Head of caudate nucleus (tissue), 42 donors: Measurements from ENCODE around the gene PHC1.
"Not testable (repeated sequence)": the region's sequence is repeated elsewhere in the genome, so short reads cannot be mapped to it uniquely, and the experiment has no call there.

ENCODE experiments used
- DNase-seq, 42 donors: peaks; one replicate each; pipeline versions ENCODE4 v3.0.0 to v3.0.0-alpha.2; 2020 to 2021; ENCODE audit warnings: mixed read lengths in 7 of 42
- intact Hi-C: fragments of 100-400 bp; cut with DNase I; formaldehyde crosslinking; loops from one replicate; pipeline ENCODE4 v1.15.0; 2022

PHC1 gene

DNA sequence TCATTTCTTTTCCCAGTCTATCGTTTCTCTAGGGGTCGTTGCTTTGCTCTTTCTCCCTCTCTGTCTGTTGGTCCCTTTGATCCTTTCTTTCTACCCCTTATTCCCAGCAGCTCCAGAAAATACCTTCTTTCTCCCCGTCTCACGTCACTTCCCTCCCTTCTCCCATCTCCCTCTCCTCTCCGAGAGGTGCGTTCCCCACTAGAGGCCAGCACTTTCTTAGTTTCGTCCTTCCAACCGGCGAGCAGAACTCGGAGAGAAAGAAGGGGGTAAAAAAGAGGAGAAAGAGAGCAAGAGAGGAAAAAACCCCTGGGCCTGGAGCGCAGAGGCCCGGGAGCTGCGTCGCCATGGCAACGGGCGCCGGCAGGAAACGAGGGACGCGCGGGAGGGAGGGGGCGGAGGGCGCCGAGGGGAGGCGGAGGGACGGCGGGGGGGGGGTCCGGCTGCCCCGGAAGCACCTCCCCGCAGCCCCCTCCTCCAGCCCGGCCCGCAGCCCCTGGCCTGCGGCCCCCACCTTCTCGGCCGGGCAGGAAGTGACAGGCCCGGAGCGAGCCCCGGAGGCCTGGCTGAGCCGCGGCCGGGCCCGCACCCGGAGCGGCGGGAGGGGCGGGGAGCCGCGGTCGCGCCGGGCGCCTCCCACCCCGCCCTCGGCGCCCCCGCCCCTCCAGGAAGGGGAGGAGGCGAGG, at the start of gene PHC1:
PHC1 (plus strand) TSS at position 477 of the 683 bp plus-strand sequence. CDS start 3,169 bp downstream, outside the sequence.
- intact Hi-C loops = loop anchor here (2.0 kb wide), 1 partner anchor 35 kb away; the partner anchor contains the start of gene M6PR
- DNase-seq = peak; percentile 47 to 93 (median 82)

- no peak for DNase-seq
- intact Hi-C loops = no loop called here
These were observed 47.9 kb upstream of the PHC1 start for GRCh38 chr12:8866429-8866828.

GRCh38 chr12:8867009-8867408, 47.3 kb upstream of the PHC1 start:
- DNase-seq = no peak
- intact Hi-C loops = no loop called here

DNA sequence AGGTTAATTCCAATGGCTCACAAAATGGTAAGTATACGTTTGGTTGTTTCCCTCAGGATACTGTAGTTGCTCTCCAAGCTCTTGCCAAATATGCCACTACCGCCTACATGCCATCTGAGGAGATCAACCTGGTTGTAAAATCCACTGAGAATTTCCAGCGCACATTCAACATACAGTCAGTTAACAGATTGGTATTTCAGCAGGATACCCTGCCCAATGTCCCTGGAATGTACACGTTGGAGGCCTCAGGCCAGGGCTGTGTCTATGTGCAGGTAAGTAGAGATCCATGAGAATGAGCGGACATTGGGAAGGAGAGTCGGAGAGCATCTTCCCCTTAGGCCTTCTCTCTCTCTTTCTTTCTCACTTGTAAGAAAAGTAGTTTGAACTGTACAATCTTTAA, 46.5 kb upstream of the PHC1 start:
- intact Hi-C loops = no loop called here
- DNase-seq = no peak

- intact Hi-C loops = no loop called here
- DNase-seq = no peak
These were observed 43.7 kb upstream of the PHC1 start for GRCh38 chr12:8870586-8870985.

GRCh38 chr12:8871068-8871467, 43.2 kb upstream of the PHC1 start:
- intact Hi-C loops = no loop called here
- no peak for DNase-seq

DNA sequence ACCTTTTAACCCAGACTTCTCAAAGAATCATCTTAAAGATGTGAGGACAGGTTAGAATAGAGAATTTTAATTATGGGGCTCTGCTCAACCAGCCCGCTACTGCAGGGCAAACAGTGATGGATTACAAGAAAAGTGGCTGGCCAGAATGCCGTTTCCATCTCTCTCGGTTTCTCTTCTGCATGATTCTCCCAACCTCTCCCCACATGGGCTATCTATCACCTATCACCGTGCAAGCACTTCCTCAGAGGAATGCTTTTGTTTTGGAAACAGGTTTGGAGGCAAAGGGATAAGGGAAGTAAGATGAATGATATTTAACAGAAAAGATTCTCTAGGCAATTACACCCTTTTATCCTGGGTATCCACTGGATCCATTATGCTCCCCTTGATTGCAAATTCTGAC, 37.4 kb upstream of the PHC1 start:
- intact Hi-C loops = no loop called here
- DNase-seq = no peak

- no peak for DNase-seq
- intact Hi-C loops = no loop called here
These were observed 27.6 kb upstream of the PHC1 start for GRCh38 chr12:8886502-8887284.

GRCh38 chr12:8887285-8887715, 27.0 kb upstream of the PHC1 start:
- DNase-seq = no peak
- intact Hi-C loops = no loop called here

DNA sequence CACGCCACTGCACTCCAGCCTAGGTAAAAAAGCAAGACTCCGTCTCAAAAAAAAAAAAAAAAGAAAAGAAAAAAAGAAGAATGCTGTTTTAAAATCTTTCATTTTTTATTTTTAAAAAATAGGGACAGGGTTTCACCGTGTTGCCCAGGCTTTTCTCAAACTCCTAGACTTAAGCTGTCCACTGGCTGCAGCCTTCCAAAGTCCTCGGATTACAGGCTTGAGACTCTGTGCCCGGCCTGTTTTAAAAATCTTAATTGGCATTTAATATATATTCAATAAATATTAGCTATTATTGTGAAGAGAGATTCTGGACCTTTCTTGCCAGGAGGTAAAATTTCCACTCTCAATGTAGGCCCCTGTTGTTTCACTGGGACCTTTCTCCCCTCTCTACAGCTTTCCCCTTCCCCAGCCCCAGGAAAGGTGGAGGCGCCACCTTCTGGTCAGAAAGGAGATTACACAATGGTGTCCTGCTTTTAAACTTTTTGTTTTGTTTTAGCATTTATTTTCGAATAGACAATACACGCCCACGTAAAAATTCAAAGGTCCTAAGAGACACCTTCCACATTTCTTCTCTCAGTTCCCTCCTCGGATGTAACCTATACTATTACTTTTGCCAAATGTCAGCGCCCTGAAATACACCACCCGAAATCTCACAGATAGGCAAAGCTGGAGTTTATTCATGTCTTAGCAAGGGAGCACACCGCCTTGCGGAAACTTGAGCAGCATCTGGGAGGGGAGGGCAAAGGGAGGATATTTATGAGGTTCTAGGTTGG, 23.8 kb upstream of the PHC1 start:
- peak in 36 of 42 donors; percentile 16 to 84 (median 53) for DNase-seq
- intact Hi-C loops = loop anchor here (10.0 kb wide), 1 partner anchor 196 kb away; the partner anchor contains the start of gene RIMKLB

GRCh38 chr12:8891976-8892375, 22.3 kb upstream of the PHC1 start:
- intact Hi-C loops = loop anchor here (10.0 kb wide), 1 partner anchor 197 kb away; the partner anchor contains the start of gene RIMKLB

DNA sequence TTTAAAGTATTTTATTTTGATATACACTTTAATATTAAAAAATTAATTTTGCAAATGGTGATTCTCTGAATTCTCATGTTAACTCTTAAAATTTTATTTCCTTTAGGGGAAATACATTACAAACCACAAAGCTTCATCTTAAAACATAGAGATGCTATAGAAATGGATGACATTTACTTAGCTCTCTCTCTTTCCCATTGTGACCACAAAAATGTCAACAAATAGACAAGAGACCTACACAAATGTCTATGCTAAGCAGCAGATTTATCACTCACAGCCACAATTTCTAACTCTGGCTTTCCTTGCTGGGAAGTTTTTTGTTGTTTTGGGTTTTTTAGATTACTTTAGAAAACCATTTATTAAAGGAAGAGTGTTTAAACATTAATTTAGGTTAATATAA, 19.9 kb upstream of the PHC1 start:
- intact Hi-C loops = loop anchor here (10.0 kb wide), 1 partner anchor 200 kb away; the partner anchor contains the start of gene RIMKLB
- DNase-seq = no peak

More at GRCh38 chr12:8891976-8892375, 22.3 kb upstream of the PHC1 start:
- no peak for DNase-seq

DNA sequence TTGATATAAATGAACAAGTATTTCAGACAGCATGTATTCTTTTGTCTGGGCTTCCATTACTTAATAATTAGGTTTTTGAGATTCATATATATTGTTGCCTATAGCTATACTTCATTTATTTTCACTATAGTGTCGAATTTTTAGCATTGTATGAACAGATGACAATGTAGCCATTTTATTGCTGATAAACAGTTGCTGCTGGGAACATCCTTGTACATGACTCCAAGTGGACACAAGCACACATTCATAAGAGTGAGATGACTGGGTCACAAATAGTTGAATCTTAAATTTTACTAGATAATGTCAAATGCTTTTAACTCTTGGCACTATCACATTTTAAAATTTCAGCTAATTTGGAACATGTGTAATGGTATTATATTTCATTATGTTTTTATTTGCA, 19.3 kb upstream of the PHC1 start:
- intact Hi-C loops = loop anchor here (10.0 kb wide), 1 partner anchor 200 kb away; the partner anchor contains the start of gene RIMKLB
- DNase-seq = no peak

GRCh38 chr12:8897081-8897480, 17.2 kb upstream of the PHC1 start:
- no peak for DNase-seq
- intact Hi-C loops = loop anchor here (10.0 kb wide), 1 partner anchor 202 kb away; the partner anchor contains the start of gene RIMKLB

GRCh38 chr12:8899830-8900229, 14.5 kb upstream of the PHC1 start:
- intact Hi-C loops = loop anchor here (10.0 kb wide), 1 partner anchor 205 kb away; the partner anchor contains the start of gene RIMKLB
- DNase-seq = no peak

GRCh38 chr12:8902703-8903102, 11.6 kb upstream of the PHC1 start:
- intact Hi-C loops = not testable (repeated sequence)
- peak in 1 of 42 donors; percentile 4 for DNase-seq

- DNase-seq = no peak
- intact Hi-C loops = no loop called here
These were observed 10.7 kb upstream of the PHC1 start for GRCh38 chr12:8903646-8904045.

DNA sequence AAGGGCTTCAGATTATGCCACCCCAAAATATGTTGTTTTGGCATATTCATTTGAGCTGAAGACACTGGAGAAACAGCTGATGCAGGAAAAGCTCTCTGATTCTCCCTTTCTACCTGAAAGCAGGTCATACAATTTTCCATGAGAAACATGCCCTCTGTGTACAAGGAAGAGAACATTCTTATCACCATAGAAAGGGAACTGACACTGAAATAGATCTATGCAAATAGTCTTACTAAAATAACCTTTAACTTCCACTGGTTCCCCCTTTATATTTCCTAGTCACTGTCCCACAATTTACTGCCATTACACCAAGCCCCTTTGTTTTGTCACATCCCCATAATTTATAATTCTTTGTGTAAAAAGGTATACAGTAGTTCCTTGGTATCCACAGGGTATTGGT, 9.6 kb upstream of the PHC1 start:
- DNase-seq = no peak
- intact Hi-C loops = no loop called here

- no peak for DNase-seq
- intact Hi-C loops = no loop called here
These were observed 8.8 kb upstream of the PHC1 start for GRCh38 chr12:8905546-8905945.
